ENCODE measurements around the gene ANKFN1.

The ANKFN1 gene

GRCh38 chr17:56274491-56274890 is 121.2 kb downstream of the ANKFN1 start:
- no peak for TF ChIP-seq CTCF (IDR thresholded peaks at IDR 0.05)

GRCh38 chr17:56284482-56284881 is 131.2 kb downstream of the ANKFN1 start:
- no peak for TF ChIP-seq CTCF (IDR thresholded peaks at IDR 0.05)

GRCh38 chr17:56289321-56289720 is 136.0 kb downstream of the ANKFN1 start:
- no peak for TF ChIP-seq CTCF (IDR thresholded peaks at IDR 0.05)

GRCh38 chr17:56290101-56290801 is 137.0 kb downstream of the ANKFN1 start:
- TF ChIP-seq CTCF (IDR thresholded peaks at IDR 0.05): no peak

- no peak for TF ChIP-seq CTCF (IDR thresholded peaks at IDR 0.05)
Measured at GRCh38 chr17:56290802-56291118, 137.5 kb downstream of the ANKFN1 start.

- no peak for TF ChIP-seq CTCF (IDR thresholded peaks at IDR 0.05)
Measured at GRCh38 chr17:56291226-56291805, 138.0 kb downstream of the ANKFN1 start.

GRCh38 chr17:56292010-56292409 is 138.7 kb downstream of the ANKFN1 start:
- no peak for TF ChIP-seq CTCF (IDR thresholded peaks at IDR 0.05)

- no peak for TF ChIP-seq CTCF (IDR thresholded peaks at IDR 0.05)
Measured at GRCh38 chr17:56292578-56292977, 139.3 kb downstream of the ANKFN1 start.

Measured in LNCAP (cell line).